Cardiac atrium fibroblast (primary cell): ENCODE data around the gene ZNF577. TPM values are rescaled to one million over a fixed set of nuclear protein-coding genes. Genes with fewer than 3 reads are reported as not detected.

Experiments
- total RNA-seq: library from RNA; depleted of rRNA; stranded (reverse); fragments of >200 nt; gene quantifications from 2 replicates; pipeline ENCODE4 v1.2.3, GENCODE V29; 2015

ZNF577 gene
- total RNA-seq, result 5.2 and 13.0 TPM in 2 replicates

DNA sequence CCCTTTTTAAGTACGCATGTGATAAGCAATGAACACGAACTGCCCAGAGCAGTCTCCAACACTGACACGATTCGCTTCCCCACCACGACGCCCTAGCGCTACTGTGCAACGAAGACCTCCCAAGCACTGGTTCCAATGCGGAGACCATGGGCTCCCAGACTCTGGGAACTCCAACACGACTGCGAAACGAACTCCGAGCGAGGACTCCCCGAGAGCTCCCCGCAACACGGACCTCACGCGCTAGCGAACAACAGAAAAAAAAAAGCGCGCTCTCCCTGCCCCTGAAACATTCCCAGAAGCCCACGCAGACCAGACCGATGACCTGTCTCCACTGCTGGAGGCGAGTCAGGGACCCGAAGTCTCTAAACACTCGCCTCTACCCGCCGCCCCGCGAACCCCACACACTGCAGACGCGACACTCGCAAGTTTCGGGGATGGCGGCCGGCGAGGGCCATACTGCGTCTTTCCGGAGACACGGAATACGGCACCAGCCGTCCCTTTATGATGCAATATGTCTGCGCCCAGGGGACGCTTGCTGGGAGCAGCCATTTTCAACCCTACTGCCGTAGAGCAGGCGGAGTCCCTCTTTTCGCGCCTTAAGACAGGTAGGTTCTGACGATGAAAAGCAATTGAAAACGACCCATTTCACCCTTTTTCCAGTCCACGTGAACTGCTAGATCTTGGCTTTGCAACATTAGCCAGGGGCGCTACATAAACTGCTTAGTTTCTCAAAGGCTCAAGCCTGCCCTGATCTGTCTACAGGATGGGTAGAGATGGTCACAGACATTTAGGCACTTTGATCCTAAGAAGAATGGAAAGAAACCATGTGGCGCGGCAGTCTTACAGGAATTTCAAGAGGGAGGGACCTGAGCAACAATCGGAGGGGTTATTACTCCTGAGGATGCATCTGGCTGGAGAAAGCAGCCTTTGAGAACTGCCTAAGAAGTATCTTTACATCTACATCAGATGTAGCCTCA is at the start of gene ZNF577:
Gene ZNF577 (minus strand): TSS at position 430 of the 977 bp plus-strand sequence. CDS start 7,569 bp downstream, outside the sequence.

DNA sequence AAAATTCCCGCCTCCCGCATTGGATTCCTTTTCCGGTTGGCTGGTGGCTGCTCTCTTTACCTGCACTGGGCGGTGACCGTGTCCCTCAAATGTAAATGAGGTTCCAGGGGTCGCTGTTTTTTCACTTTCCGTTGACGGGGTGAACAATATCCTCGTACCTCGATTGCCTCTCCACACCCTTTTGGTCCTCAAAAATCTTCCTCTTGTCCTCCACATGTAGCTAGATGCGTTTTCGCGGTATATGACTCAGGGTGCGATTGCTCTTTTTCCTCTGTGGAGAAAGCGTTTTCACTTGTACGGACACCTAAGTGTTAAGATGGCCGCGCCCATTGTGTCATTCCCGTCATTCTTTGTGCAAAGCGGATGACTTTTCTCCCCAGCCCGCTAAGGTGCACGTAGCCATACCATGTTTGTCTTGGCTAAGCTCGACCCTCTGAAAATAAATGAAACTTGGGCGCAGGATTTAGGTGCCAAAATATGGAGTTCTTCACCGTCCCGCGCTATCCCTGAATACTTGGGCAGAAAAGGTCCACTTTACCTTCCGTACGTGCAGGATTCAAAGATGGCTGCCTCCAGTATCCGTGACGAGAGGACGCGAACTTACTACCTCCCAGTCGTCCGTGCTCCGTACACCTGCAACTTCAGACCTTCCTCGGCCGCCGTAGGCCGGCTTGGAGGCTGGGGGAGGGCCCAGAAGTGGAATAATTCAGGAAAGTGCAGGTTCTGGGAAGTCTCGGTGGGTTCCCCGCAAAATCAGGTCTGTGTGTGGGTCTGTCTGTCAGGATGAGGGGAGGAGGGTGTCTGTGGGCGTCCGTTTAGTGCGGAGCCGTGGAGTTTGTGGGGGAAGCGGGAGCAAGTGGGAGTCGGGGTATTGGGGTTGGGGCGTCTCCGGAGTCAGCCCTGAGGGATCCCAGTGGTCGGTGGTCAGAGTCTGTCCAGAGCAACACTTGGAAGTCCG is 39.3 kb upstream of the ZNF577 start, which contains the start of gene ZNF613:
Gene ZNF613 (plus strand): TSS at position 689 of the 958 bp plus-strand sequence. CDS start 8,749 bp downstream, outside the sequence.

DNA sequence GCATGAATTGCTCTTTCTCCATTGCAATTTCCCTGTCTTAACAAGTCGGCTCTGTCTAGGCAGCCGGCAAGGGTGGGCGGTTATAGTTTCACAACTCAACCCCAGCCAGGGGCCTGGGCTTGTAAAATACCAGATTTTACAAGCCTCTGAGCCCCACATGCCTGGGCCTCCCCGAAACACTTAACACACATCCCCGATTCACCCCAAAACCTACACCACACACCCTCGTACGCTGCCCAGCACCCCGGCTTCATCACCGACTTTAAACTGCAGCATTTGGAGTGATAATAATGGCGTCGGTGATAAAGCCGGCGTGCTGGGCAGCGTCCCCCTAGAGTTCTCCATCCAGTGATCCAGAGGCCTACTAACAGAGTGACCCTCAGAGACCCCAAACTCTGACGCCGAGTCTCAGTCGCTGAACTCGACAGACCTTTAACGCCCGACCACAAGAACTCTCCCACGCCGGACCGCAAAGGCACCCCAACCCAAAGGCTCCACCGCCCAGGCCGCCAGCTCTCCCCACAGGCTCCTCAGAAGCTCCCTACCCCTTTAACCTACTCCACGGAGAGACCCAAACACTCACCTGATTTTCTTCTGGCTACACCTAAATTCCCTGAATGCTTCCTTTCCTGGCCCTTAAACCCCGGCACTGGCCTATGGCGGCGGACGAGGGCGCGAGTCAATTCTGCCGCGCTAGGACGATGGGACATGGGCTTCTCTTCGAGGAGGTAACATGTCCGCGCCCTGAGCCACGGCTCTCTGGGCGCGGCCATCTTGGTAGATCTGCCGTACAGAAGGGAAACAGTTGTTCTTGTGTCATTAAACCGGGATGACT is 16.8 kb upstream of the ZNF577 start, which contains the start of gene ZNF649:
Gene ZNF649 (minus strand): TSS at position 687 of the 835 bp plus-strand sequence. CDS start 4,910 bp downstream, outside the sequence.

Other genes starting within 250 kb of the ZNF577 start
- not detected in 2 replicates for gene SIGLEC14, start 241.1 kb downstream of the ZNF577 start, total RNA-seq
- 9.7 and 12.3 TPM in 2 replicates for gene SPACA6, start 194.6 kb downstream of the ZNF577 start, total RNA-seq
- gene HAS1, start 164.0 kb downstream of the ZNF577 start, total RNA-seq, result not detected in 2 replicates
- gene FPR1, start 136.1 kb downstream of the ZNF577 start, total RNA-seq, result 0.18 TPM in 1 of 2 replicates, not detected in the other
- gene FPR2, start 126.8 kb downstream of the ZNF577 start, total RNA-seq, result not detected in 2 replicates
- not detected in 2 replicates for gene FPR3, start 92.8 kb downstream of the ZNF577 start, total RNA-seq
- gene ZNF649, start 17.1 kb upstream of the ZNF577 start, total RNA-seq, result 4.7 and 9.1 TPM in 2 replicates
- gene ZNF613, start 39.5 kb upstream of the ZNF577 start, total RNA-seq, result 9.6 and 11.2 TPM in 2 replicates
- gene ZNF350, start 98.9 kb upstream of the ZNF577 start, total RNA-seq, result 6.9 and 7.1 TPM in 2 replicates
- gene ZNF615, start 120.3 kb upstream of the ZNF577 start, total RNA-seq, result 9.6 and 17.3 TPM in 2 replicates
- gene ZNF614, start 140.4 kb upstream of the ZNF577 start, total RNA-seq, result 8.5 and 8.7 TPM in 2 replicates
- gene ZNF432, start 160.9 kb upstream of the ZNF577 start, total RNA-seq, result 3.1 and 5.8 TPM in 2 replicates
- 20.4 and 21.5 TPM in 2 replicates for gene ZNF841, start 207.8 kb upstream of the ZNF577 start, total RNA-seq